NCI-H2107 treated with DMSO at 0.1 percent for 48 hours (cell line): ENCODE measurements around the gene MESP2.
"Not testable (repeated sequence)": the region's sequence is repeated elsewhere in the genome, so short reads cannot be mapped to it uniquely, and the experiment has no call there.

ENCODE experiments used
- DNase-seq: peaks from one replicate; lab custom pipeline; 2025; ENCODE audit not compliant: unreplicated experiment; lab: John Stamatoyannopoulos, UW

MESP2 gene

DNA sequence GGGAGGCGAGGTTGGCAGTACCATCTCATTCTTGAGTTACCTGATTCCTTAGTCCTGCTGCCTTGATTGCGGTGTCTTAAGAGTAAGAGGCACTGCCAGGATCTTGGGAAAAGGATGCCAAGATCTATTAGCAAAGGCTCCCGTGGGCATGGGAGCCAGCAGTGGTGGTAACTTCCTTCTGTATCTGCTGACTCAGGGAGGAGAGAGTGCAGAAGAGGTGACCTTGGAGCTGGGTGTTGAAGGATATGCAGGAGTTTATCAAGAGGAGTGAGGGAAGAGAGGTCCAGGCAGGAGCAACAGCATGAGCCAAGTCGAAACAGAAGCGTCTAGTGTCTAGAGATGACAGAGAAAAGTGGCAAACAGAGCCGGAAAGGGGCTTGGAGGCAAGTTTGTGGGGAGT lies 4.5 kb downstream of the MESP2 start:
- no peak for DNase-seq

DNA sequence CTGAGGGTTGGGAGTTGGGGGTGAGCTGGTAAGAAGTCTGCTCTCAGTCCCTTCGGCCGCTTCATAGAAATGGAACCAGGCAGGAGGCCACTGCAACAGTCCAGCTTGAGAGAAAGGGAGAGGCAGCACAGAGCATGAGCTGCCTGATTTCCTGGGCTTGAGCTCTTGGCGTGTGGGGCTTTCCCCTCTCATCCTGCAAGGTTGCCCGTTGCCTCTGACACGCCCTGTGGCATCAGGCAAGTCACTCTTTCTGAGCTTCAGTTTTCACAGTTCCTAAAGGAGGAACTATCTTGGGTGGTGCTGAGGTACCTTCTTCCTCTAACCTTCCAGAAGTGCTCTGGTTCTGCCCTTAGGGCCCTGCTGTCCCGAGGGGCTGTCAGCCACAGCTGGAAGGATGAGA lies 4.9 kb downstream of the MESP2 start:
- DNase-seq: no peak

GRCh38 chr15:89781891-89782618 lies 5.9 kb downstream of the MESP2 start:
- DNase-seq: no peak

DNA sequence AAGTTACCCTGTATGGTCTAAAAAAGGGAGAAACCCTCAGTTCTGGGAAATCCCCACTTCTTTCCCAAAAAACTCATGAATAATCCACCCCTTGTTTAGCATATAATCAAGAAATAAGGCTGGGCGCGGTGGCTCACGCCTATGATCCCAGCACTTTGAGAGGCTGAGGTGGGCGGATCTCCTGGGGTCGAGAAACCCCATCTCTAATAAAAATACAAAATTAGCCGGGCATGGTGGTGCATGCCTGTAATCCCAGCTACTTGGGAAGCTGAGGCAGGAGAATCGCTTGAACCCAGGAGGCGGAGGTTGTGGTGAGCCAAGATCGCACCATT lies 6.5 kb downstream of the MESP2 start:
- DNase-seq: not testable (repeated sequence)

GRCh38 chr15:89783111-89783860 lies 7.2 kb downstream of the MESP2 start:
- no peak for DNase-seq

GRCh38 chr15:89783861-89784685 lies 7.9 kb downstream of the MESP2 start:
- DNase-seq: no peak

GRCh38 chr15:89784686-89784960 lies 8.5 kb downstream of the MESP2 start:
- DNase-seq: peak; percentile 13

DNA sequence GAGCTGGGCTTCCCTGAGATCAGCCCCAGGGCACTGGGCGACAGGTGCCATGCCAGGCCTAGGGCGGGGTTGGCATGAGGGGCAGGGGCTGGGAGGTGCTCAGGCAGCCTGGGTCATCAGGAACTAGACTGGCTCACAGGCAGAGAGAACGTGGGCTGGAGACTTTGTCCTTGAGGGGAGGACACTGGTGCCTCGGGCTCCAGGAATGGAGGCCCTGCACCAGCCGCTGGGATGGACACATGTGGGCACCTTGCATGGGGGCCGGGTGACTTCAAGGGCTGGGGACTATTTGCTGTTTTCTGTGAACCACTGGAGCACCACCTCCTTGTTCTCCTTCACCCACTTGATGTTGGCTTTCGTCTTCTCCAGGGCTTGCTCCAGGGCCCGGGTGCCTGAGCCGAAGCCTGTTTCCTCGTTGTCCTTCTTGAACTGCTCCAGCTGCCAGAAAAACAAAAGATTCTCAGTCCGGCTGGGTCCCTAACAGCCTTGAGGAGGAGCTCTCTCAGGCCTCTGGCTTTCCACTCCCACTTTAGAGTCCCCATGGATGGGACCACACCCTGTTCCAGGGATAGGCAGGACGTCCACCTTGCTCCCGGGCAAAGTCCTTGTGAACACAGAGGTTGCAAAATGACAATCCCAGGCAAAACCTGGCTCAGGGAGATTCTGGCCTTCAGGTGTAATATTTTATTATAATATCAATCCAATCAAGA lies 9.1 kb downstream of the MESP2 start:
- no peak for DNase-seq

- DNase-seq: no peak
Observed at GRCh38 chr15:89785774-89786140, 9.6 kb downstream of the MESP2 start.

DNA sequence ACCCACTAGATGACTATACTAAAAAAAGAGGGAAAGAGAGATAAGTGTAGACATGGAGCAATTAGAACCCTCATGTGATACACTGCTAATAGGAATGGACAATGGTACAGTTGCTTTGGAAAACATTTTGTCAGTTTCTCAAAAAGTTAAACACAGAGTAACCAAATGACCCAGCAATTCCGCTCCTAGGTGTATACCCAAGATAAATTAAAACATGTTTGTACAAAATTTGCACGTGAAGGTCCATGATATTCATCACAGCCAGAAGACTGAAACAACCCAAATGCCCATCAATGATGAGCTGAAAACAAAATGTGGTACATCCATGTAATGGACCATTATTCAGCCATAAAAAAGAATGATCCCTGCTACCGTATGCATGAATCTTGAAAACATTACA lies 11.8 kb downstream of the MESP2 start:
- no peak for DNase-seq

DNA sequence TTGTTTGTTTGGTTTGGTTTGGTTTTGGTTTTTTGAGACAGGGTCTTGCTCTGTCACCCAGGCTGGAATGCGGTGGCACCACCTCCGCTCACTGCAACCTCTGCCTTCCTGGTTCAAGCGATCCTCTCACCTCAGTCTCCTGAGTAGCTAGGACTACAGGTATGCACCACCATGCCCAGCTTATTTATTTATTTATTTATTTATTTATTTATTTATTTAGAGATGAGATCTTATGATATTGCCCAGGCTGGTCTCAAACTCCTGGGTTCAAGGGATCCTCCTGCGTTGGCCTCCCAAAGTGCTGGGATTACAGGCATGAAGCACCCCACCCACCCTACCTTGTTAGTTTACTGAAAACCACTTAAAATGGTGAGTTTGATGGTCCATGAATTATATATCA lies 12.5 kb downstream of the MESP2 start:
- DNase-seq: not testable (repeated sequence)

GRCh38 chr15:89790206-89790605 lies 14.1 kb downstream of the MESP2 start:
- no peak for DNase-seq

GRCh38 chr15:89790661-89791060 lies 14.5 kb downstream of the MESP2 start:
- no peak for DNase-seq

- no peak for DNase-seq
Observed at GRCh38 chr15:89792106-89792805, 16.1 kb downstream of the MESP2 start.

DNA sequence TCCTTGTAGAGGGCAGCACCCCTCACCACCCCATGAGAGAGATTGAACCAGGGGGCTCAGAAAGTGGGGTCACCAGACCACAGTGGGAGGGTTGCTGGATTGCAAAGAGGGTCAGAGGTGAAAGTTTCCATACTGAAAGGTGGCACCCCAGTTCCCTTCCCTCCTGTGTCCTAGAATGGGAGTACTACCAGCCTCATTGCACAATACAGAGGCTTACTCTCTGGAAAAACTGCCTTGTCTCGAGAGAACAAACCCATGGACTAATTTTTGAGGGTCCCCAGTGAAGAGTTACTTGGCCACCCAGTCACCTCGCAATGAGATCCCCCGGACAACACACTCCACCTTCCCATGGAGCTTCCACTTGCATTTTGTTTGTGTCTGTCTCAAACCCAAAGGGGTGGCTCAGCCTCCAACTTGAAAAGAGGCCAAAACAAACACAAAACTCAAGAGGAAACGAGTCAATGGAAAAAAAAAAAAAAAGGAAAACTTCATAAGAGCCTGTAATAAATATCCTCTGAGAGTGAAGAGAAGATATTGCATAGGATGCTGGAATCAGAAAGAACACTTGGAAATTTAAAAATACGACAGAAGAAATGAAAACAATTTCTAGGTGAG lies 18.6 kb downstream of the MESP2 start:
- no peak for DNase-seq

GRCh38 chr15:89795996-89796395 lies 19.9 kb downstream of the MESP2 start:
- no peak for DNase-seq

DNA sequence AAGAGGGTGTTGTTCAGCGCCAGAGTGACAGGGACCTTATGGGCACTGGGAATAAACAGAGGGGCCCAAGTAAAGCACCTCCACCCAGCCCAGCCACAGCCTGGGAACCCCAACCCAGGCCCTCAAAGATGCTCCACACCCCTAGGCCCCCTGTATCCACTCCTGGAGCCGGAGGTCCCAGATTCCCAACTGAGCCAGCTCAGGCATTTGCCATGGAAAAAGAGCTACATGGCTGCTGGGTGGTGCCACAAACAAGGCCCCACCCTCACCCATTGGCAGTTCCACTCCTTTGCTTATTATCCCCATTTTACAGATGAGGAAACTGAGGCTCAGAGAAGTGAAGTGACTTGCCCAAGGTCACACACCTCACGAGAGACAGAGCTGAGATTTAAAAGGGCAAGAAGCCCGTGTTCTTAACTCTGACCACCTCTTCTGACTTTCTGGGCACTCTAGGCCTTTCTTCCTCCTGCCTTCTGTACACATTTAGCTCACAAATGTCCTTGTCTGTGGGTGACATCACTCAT lies 21.6 kb downstream of the MESP2 start:
- no peak for DNase-seq

GRCh38 chr15:89799011-89799911 lies 23.1 kb downstream of the MESP2 start:
- no peak for DNase-seq

DNA sequence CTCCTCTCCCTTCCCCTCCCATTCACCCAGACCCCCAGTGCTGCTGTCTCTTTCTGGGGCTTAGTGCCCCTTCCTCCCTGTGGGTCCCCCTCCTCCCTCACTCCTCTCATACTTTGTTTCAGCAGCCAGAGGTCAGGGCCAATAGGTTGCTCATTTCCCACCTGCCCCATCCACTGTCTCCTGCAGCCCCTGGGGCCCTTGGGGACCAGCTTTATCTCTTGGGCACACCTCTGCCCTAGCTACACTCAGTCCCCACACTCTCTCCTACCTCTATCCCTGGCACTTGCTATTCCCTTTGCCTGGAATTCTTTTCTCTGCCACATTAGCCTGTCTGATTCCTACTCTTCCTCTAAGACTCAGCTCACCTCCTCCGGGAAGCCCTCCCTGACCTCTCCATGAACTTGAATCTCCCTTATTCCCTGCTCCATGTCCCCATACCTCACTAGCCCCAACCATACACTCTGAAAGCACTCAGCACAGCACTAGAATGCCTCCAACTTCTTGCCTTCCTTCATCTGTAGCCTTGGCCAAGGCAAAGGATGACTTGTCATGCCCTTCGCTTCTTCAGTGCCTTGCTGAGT lies 23.9 kb downstream of the MESP2 start:
- DNase-seq: no peak
